Epithelial cell of esophagus (primary cell): ENCODE results near the gene ANKRD55.
"Not testable (repeated sequence)": the region's sequence is repeated elsewhere in the genome, so short reads cannot be mapped to it uniquely, and the experiment has no call there.

Experiments used
- DNase-seq: peaks from one replicate; pipeline ENCODE4 v3.0.0; 2010; ENCODE audit warnings: low read depth
- H3K4me3 ChIP-seq: 2 replicates; pipeline ENCODE4 v1.5.1; 2011; ENCODE audit warnings: mild to moderate bottlenecking, low read length, control low read depth
- TF ChIP-seq, protein P1 (sequence below): IDR thresholded peaks from 2 replicates; pipeline ENCODE4 v1.5.1; 2011; ENCODE audit warnings: low read depth, mild to moderate bottlenecking, low read length, control low read depth, inconsistent platforms; ENCODE audit not compliant: insufficient read depth; ENCODE audit errors: missing control alignments

ANKRD55 gene

GRCh38 chr5:56088967-56089829, 143.9 kb downstream of the ANKRD55 start:
- TF ChIP-seq, protein P1, sequence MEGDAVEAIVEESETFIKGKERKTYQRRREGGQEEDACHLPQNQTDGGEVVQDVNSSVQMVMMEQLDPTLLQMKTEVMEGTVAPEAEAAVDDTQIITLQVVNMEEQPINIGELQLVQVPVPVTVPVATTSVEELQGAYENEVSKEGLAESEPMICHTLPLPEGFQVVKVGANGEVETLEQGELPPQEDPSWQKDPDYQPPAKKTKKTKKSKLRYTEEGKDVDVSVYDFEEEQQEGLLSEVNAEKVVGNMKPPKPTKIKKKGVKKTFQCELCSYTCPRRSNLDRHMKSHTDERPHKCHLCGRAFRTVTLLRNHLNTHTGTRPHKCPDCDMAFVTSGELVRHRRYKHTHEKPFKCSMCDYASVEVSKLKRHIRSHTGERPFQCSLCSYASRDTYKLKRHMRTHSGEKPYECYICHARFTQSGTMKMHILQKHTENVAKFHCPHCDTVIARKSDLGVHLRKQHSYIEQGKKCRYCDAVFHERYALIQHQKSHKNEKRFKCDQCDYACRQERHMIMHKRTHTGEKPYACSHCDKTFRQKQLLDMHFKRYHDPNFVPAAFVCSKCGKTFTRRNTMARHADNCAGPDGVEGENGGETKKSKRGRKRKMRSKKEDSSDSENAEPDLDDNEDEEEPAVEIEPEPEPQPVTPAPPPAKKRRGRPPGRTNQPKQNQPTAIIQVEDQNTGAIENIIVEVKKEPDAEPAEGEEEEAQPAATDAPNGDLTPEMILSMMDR, result no peak
- peak; percentile 64 for DNase-seq
- no peak overlapping the region for H3K4me3 ChIP-seq

DNA sequence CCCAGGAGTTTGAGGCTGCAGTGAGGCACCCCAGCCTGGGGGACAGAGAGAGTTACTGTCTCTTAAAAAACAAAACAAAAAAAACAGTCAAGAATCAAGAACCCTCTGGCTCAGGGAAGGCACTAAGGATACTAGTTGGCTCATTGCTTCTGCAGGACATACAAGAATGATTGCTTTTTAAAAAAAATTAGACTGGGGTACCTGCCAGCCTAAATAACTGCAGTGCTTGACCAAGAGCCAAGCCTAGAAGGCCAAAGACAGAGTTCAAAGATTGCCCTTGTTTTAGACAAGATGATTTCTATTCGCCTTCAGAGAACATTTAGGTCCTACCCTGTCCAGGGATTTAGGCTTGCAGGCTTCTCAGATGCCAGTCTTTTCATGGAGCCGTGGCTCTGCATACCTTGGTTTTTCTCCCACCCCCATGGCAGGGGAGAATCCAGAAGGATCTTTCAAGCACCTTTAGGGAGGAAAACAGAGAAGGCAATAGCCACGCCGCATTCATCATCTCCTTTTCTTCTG, 144.6 kb downstream of the ANKRD55 start:
- H3K4me3 ChIP-seq, result no peak overlapping the region
- DNase-seq, result no peak
- TF ChIP-seq, protein P1, result no peak

- TF ChIP-seq, protein P1, result no peak
- H3K4me3 ChIP-seq, result no peak overlapping the region
- no peak for DNase-seq
Measured at GRCh38 chr5:56085193-56085592, 147.9 kb downstream of the ANKRD55 start.

GRCh38 chr5:56083286-56083854, 149.8 kb downstream of the ANKRD55 start:
- no peak overlapping the region for H3K4me3 ChIP-seq
- DNase-seq, result no peak
- TF ChIP-seq, protein P1, result no peak

- not testable (repeated sequence) for H3K4me3 ChIP-seq, DNase-seq
Measured at GRCh38 chr5:56081053-56081642, 152.0 kb downstream of the ANKRD55 start.

- no peak for DNase-seq
- no peak overlapping the region for H3K4me3 ChIP-seq
- TF ChIP-seq, protein P1, result no peak
Measured at GRCh38 chr5:56080375-56081052, 152.6 kb downstream of the ANKRD55 start.

GRCh38 chr5:56079157-56079500, 154.0 kb downstream of the ANKRD55 start:
- not testable (repeated sequence) for DNase-seq, H3K4me3 ChIP-seq
